C4-2B (cell line): Measurements from ENCODE around the gene DDX1.

Source experiments
- CTCF ChIP-seq: fragments of 450-650 bp; conservative IDR thresholded peaks from 2 replicates; pipeline ENCODE4 v1.5.1; 2017; ENCODE audit warnings: mild to moderate bottlenecking
- ZFX ChIP-seq: fragments of 450-650 bp; IDR thresholded peaks from 2 replicates; pipeline ENCODE4 v1.6.1; 2017

DNA sequence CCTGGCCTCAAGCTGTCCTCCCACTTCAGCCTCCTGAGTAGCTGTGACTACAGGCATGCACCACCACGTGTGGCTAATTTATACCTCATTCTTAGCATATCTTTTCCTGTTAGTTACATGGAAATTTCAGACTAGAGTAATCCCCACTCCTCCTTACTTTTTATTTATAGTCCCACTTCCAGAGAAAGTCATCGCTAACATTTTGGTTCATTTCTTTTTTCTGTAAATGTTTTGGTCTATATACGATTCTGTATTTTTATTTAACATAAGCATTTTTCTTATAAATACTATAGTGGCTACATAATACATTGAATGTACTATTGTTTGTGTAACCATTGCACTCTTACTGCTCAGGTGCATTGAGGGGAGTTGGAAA, 42.3 kb downstream of the DDX1 start:
- no peak for TF ChIP-seq CTCF
- no peak for TF ChIP-seq ZFX
